PC-9 (cell line): Measurements from ENCODE around the gene JADE1.

ENCODE experiments used
- CTCF ChIP-seq: fragments of 200-600 bp; sonication (generic); conservative IDR thresholded peaks from 2 replicates; pipeline ENCODE4 v1.6.1; 2017; ENCODE audit warnings: mixed run types, antibody characterized with exemption, mild to moderate bottlenecking, moderate library complexity
- EZH2 ChIP-seq: fragments of 200-600 bp; sonication (generic); IDR thresholded peaks from 2 replicates; pipeline ENCODE4 v1.8.0; 2017; ENCODE audit warnings: antibody characterized with exemption, low read depth

- TF ChIP-seq CTCF (no peak), EZH2 (no peak)
Measured at GRCh38 chr4:128859887-128860677, 50.6 kb downstream of the JADE1 start.
